BE2C (cell line): ENCODE results near the gene SPATA4.
"Not testable (repeated sequence)": the region's sequence is repeated elsewhere in the genome, so short reads cannot be mapped to it uniquely, and the experiment has no call there.

Source experiments
- DNase-seq: peaks from one replicate; pipeline ENCODE4 v3.0.0-alpha.2; 2020
- H3K27me3 ChIP-seq: fragments of 250-450 bp; sonication (Bioruptor Pico); 2 replicates; pipeline ENCODE4 v1.5.1; 2020; ENCODE audit warnings: mild to moderate bottlenecking
- H3K36me3 ChIP-seq: fragments of 250-450 bp; sonication (Bioruptor Pico); 2 replicates; pipeline ENCODE4 v1.5.1; 2020; ENCODE audit warnings: mild to moderate bottlenecking
- H3K4me1 ChIP-seq: fragments of 250-450 bp; sonication (Bioruptor Pico); 2 replicates; pipeline ENCODE4 v1.5.1; 2020
- H3K4me3 ChIP-seq: 2 replicates; pipeline ENCODE4 v1.5.1; 2011; ENCODE audit warnings: low read depth, low read length
- H3K9me3 ChIP-seq: fragments of 250-450 bp; sonication (Bioruptor Pico); 2 replicates; pipeline ENCODE4 v1.5.1; 2020
- CTCF ChIP-seq: IDR thresholded peaks from 2 replicates; pipeline ENCODE4 v1.5.1; 2012; ENCODE audit warnings: mild to moderate bottlenecking, low read depth, low read length

The SPATA4 gene

GRCh38 chr4:176230836-176231235 is 35.5 kb upstream of the SPATA4 start:
- TF ChIP-seq CTCF = no peak
- Histone ChIP-seq H3K9me3 (no peaks in the 10 kb centered on the region), H3K27me3 (no peaks in the 10 kb centered on the region), H3K36me3 (no peaks in the 10 kb centered on the region), H3K4me3 (no peak overlapping the region), H3K4me1 (no peaks in the 10 kb centered on the region)
- no peak for DNase-seq

- no peak for DNase-seq
- no peak for TF ChIP-seq CTCF
- no peaks in the 10 kb centered on the region for H3K27me3 ChIP-seq
- H3K9me3 ChIP-seq = no peaks in the 10 kb centered on the region
- no peak overlapping the region for H3K4me3 ChIP-seq
- no peaks in the 10 kb centered on the region for H3K4me1 ChIP-seq
- H3K36me3 ChIP-seq = no peaks in the 10 kb centered on the region
Measured at GRCh38 chr4:176229645-176230044, 34.3 kb upstream of the SPATA4 start.

- no peaks in the 10 kb centered on the region for H3K9me3 ChIP-seq
- no peaks in the 10 kb centered on the region for H3K36me3 ChIP-seq
- no peaks in the 10 kb centered on the region for H3K27me3 ChIP-seq
- no peaks in the 10 kb centered on the region for H3K4me1 ChIP-seq
- no peak overlapping the region for H3K4me3 ChIP-seq
- TF ChIP-seq CTCF = no peak
- no peak for DNase-seq
Measured at GRCh38 chr4:176226736-176227135, 31.4 kb upstream of the SPATA4 start.

GRCh38 chr4:176223561-176223960 is 28.2 kb upstream of the SPATA4 start:
- no peak overlapping the region for H3K4me3 ChIP-seq
- H3K4me1 ChIP-seq = no peaks in the 10 kb centered on the region
- no peaks in the 10 kb centered on the region for H3K36me3 ChIP-seq
- no peaks in the 10 kb centered on the region for H3K27me3 ChIP-seq
- H3K9me3 ChIP-seq = no peaks in the 10 kb centered on the region
- DNase-seq = no peak
- no peak for TF ChIP-seq CTCF

GRCh38 chr4:176222149-176222548 is 26.8 kb upstream of the SPATA4 start:
- Histone ChIP-seq H3K9me3 (no peaks in the 10 kb centered on the region), H3K36me3 (no peaks in the 10 kb centered on the region), H3K4me3 (no peak overlapping the region), H3K4me1 (no peaks in the 10 kb centered on the region), H3K27me3 (no peaks in the 10 kb centered on the region)
- no peak for DNase-seq
- TF ChIP-seq CTCF = no peak

GRCh38 chr4:176217510-176217909 is 22.1 kb upstream of the SPATA4 start:
- TF ChIP-seq CTCF = no peak
- Histone ChIP-seq H3K27me3 (no peaks in the 10 kb centered on the region), H3K4me1 (no peaks in the 10 kb centered on the region), H3K4me3 (no peak overlapping the region), H3K36me3 (no peaks in the 10 kb centered on the region), H3K9me3 (no peaks in the 10 kb centered on the region)
- no peak for DNase-seq

GRCh38 chr4:176212351-176212750 is 17.0 kb upstream of the SPATA4 start:
- H3K4me1 ChIP-seq, H3K9me3 ChIP-seq, H3K36me3 ChIP-seq, DNase-seq, H3K27me3 ChIP-seq, H3K4me3 ChIP-seq: not testable (repeated sequence)
